HepG2 (cell line): Measurements from ENCODE around the gene GGA3. TPM values are rescaled to one million over a fixed set of nuclear protein-coding genes. Genes with fewer than 3 reads are reported as not detected.

Experiments
- FOXO1 ChIP-seq: sonication (generic); formaldehyde crosslinking; IDR thresholded peaks from 2 replicates; pipeline ENCODE4 v1.4.0; 2020; ENCODE audit warnings: missing genetic modification reagents
- GABPA ChIP-seq, 2 experiments: IDR thresholded peaks; 2 replicates each; pipeline ENCODE4 v1.6.1; 2011 to 2016; ENCODE audit warnings: low read depth in 2 of 2, low read length in 1 of 2, missing biosample characterization in 1 of 2, missing genetic modification characterization in 1 of 2
- GTF2F1 ChIP-seq: fragments of 150-350 bp; IDR thresholded peaks from 2 replicates; pipeline ENCODE4 v1.6.1; 2014; ENCODE audit warnings: low read length
- HNRNPK ChIP-seq: fragments of 200-400 bp; formaldehyde crosslinking; IDR thresholded peaks from 2 replicates; pipeline ENCODE4 v1.6.1; 2018; ENCODE audit warnings: low read length, low read depth, moderate library complexity, mild to moderate bottlenecking; ENCODE audit not compliant: poor library complexity, severe bottlenecking
- HOXA3 ChIP-seq: sonication (generic); formaldehyde crosslinking; IDR thresholded peaks from 2 replicates; pipeline ENCODE4 v1.5.0; 2020; ENCODE audit warnings: missing genetic modification reagents
- JARID2 ChIP-seq: sonication (generic); formaldehyde crosslinking; IDR thresholded peaks from 2 replicates; pipeline ENCODE4 v1.8.1; 2023; ENCODE audit warnings: missing genetic modification reagents, inconsistent platforms; ENCODE audit not compliant: insufficient replicate concordance
- KDM6A ChIP-seq: IDR thresholded peaks from 2 replicates; pipeline ENCODE4 v1.6.1; 2016; ENCODE audit warnings: low read depth
- ZBTB3 ChIP-seq: sonication (generic); formaldehyde crosslinking; IDR thresholded peaks from 2 replicates; pipeline ENCODE4 v1.4.0; 2020; ENCODE audit warnings: low read depth, mild to moderate bottlenecking, moderate library complexity, missing genetic modification reagents, borderline replicate concordance
- ZFP37 ChIP-seq: sonication (generic); formaldehyde crosslinking; IDR thresholded peaks from 2 replicates; pipeline ENCODE4 v1.4.0; 2020; ENCODE audit warnings: missing genetic modification reagents, borderline replicate concordance
- ZNF260 ChIP-seq: sonication (generic); formaldehyde crosslinking; IDR thresholded peaks from 2 replicates; pipeline ENCODE4 v1.4.0; 2020; ENCODE audit warnings: missing genetic modification reagents, low read depth, mild to moderate bottlenecking, borderline replicate concordance
- ZNF780A ChIP-seq: sonication (generic); formaldehyde crosslinking; IDR thresholded peaks from 2 replicates; pipeline ENCODE4 v1.8.0; 2022; ENCODE audit warnings: mild to moderate bottlenecking, missing genetic modification reagents, moderate library complexity
- polyA plus RNA-seq, 8 experiments: library from polyadenylated mRNA; depleted of rRNA in 3 of 8; stranded (reverse) in 7 of 8; unstranded in 1 of 8; fragments of >200 nt; fragmentation: Illumina TruSeq in 4 of 8; extraction: Trizol in 4 of 8; gene quantifications; 2 replicates each; pipeline versions ENCODE4 v1.2.1 to v1.2.3, GENCODE V29; 2011 to 2016; ENCODE audit warnings: low read depth in 4 of 8, missing spikeins in 1 of 8, mixed read lengths in 1 of 8; ENCODE audit not compliant: insufficient read depth in 1 of 8
- total RNA-seq, 5 experiments: library from RNA; depleted of rRNA; stranded (reverse); fragments of >200 nt; fragmentation: Illumina TruSeq; extraction: Trizol; gene quantifications; 2 replicates each; pipeline ENCODE4 v1.2.3, GENCODE V29; 2016; ENCODE audit warnings: low read depth in 1 of 5
- TF ChIP-seq, protein P1 (sequence below): sonication (generic); formaldehyde crosslinking; conservative IDR thresholded peaks from 2 replicates; pipeline ENCODE4 v1.8.0; 2022; ENCODE audit warnings: mild to moderate bottlenecking, moderate library complexity, missing genetic modification reagents
- TF ChIP-seq, protein P2 (sequence below): sonication (generic); formaldehyde crosslinking; IDR thresholded peaks from 2 replicates; pipeline ENCODE4 v1.5.0; 2020; ENCODE audit warnings: missing genetic modification reagents, mild to moderate bottlenecking, borderline replicate concordance
- TF ChIP-seq, protein P3 (sequence below): sonication (generic); formaldehyde crosslinking; IDR thresholded peaks from 2 replicates; pipeline ENCODE4 v1.4.0; 2020; ENCODE audit warnings: missing genetic modification reagents
- TF ChIP-seq, protein P4 (sequence below): sonication (generic); formaldehyde crosslinking; IDR thresholded peaks from 2 replicates; pipeline ENCODE4 v1.4.0; 2020; ENCODE audit warnings: missing genetic modification reagents, borderline replicate concordance
- TF ChIP-seq, protein P5 (sequence below): IDR thresholded peaks from 2 replicates; pipeline ENCODE4 v1.6.1; 2018; ENCODE audit warnings: missing genetic modification reagents, mild to moderate bottlenecking, missing compliant biosample characterization

GGA3 gene
- total and polyA plus RNA-seq, 2 of the 13 experiments (the other 11 are each of a cell fraction or from before 2014, with no cell fraction given), result 28.4 to 43.7 TPM

DNA sequence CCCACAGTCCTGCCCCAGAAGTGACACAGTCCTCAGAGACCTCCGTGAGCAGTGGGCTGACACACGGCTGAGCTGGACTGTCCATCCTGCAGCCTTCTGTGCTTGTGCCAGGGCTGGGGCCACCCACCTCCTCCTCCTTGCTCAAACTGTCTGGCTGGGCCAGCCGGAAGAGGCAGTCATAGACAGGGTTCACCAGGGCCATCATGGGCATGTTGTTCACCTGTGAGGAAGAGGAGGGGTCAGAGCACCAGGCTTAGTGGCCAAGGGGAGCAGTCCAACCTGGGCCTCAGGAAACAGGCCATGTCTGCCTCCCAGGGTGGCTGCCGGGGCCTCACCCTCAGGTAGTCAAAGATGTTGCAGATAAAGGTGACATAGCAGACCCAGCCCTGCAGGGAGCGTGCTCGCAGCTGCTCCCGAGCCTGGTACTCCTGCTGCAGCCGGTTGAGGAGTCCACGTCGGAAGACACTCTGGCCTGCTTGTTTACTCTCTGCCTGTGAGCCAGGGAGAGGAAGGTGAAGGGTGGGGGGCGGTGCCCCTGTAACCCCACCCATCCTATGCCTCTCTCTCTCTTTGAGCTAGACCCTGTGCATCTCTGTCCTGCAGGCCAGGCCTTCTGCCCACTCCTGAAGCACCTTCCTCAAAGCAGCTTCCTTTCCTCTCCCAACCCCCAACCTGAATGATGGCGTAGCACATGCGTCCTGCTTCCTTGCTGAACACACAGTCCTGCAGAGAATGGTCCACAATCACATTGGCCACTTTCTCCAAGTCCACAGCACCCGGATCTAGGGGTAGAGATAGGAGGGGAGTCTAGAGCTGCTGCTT lies 6.2 kb upstream of the GGA3 start (continued):
- TF ChIP-seq HNRNPK (no peak), ZNF780A (CRISPR knock-in tag) (no peak), KDM6A (CRISPR knock-in tag) (no peak), ZNF260 (peak; percentile 75; the same call in 1 of the 2 replicates), ZBTB3 (CRISPR knock-in tag) (peak; percentile 60; the same call in 1 of the 2 replicates), GTF2F1 (no peak), ZFP37 (CRISPR knock-in tag) (no peak), GABPA (IDR thresholded peaks at IDR 0.05; ENCODE audit: low read depth, low read length) (peak; percentile 29; the same call in 1 of the 2 replicates), GABPA (CRISPR knock-in tag; IDR thresholded peaks at IDR 0.05; ENCODE audit: low read depth) (peak; percentile 58), HOXA3 (CRISPR knock-in tag) (peak; percentile 77; the same call in 1 of the 2 replicates), JARID2 (CRISPR knock-in tag) (no peak), FOXO1 (CRISPR knock-in tag) (peak; percentile 93)
- TF ChIP-seq, protein P1, sequence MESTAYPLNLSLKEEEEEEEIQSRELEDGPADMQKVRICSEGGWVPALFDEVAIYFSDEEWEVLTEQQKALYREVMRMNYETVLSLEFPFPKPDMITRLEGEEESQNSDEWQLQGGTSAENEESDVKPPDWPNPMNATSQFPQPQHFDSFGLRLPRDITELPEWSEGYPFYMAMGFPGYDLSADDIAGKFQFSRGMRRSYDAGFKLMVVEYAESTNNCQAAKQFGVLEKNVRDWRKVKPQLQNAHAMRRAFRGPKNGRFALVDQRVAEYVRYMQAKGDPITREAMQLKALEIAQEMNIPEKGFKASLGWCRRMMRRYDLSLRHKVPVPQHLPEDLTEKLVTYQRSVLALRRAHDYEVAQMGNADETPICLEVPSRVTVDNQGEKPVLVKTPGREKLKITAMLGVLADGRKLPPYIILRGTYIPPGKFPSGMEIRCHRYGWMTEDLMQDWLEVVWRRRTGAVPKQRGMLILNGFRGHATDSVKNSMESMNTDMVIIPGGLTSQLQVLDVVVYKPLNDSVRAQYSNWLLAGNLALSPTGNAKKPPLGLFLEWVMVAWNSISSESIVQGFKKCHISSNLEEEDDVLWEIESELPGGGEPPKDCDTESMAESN (CRISPR knock-in tag), result 0 out of 2 replicates have a peak, but pooled peaks have one; percentile 70
- TF ChIP-seq, protein P2, sequence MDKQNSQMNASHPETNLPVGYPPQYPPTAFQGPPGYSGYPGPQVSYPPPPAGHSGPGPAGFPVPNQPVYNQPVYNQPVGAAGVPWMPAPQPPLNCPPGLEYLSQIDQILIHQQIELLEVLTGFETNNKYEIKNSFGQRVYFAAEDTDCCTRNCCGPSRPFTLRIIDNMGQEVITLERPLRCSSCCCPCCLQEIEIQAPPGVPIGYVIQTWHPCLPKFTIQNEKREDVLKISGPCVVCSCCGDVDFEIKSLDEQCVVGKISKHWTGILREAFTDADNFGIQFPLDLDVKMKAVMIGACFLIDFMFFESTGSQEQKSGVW (CRISPR knock-in tag), result no peak
- TF ChIP-seq, protein P3, sequence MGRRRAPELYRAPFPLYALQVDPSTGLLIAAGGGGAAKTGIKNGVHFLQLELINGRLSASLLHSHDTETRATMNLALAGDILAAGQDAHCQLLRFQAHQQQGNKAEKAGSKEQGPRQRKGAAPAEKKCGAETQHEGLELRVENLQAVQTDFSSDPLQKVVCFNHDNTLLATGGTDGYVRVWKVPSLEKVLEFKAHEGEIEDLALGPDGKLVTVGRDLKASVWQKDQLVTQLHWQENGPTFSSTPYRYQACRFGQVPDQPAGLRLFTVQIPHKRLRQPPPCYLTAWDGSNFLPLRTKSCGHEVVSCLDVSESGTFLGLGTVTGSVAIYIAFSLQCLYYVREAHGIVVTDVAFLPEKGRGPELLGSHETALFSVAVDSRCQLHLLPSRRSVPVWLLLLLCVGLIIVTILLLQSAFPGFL (CRISPR knock-in tag), result no peak
- TF ChIP-seq, protein P4, sequence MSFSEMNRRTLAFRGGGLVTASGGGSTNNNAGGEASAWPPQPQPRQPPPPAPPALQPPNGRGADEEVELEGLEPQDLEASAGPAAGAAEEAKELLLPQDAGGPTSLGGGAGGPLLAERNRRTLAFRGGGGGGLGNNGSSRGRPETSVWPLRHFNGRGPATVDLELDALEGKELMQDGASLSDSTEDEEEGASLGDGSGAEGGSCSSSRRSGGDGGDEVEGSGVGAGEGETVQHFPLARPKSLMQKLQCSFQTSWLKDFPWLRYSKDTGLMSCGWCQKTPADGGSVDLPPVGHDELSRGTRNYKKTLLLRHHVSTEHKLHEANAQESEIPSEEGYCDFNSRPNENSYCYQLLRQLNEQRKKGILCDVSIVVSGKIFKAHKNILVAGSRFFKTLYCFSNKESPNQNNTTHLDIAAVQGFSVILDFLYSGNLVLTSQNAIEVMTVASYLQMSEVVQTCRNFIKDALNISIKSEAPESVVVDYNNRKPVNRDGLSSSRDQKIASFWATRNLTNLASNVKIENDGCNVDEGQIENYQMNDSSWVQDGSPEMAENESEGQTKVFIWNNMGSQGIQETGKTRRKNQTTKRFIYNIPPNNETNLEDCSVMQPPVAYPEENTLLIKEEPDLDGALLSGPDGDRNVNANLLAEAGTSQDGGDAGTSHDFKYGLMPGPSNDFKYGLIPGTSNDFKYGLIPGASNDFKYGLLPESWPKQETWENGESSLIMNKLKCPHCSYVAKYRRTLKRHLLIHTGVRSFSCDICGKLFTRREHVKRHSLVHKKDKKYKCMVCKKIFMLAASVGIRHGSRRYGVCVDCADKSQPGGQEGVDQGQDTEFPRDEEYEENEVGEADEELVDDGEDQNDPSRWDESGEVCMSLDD (CRISPR knock-in tag), result no peak
- TF ChIP-seq, protein P5, sequence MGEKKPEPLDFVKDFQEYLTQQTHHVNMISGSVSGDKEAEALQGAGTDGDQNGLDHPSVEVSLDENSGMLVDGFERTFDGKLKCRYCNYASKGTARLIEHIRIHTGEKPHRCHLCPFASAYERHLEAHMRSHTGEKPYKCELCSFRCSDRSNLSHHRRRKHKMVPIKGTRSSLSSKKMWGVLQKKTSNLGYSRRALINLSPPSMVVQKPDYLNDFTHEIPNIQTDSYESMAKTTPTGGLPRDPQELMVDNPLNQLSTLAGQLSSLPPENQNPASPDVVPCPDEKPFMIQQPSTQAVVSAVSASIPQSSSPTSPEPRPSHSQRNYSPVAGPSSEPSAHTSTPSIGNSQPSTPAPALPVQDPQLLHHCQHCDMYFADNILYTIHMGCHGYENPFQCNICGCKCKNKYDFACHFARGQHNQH (CRISPR knock-in tag), result peak; percentile 81
